Measurements from ENCODE around the gene BBS2.

- no peak for TF ChIP-seq CTCF (IDR thresholded peaks at IDR 0.05; ENCODE audit: borderline replicate concordance, extremely low read depth, low read length, poor library complexity, severe bottlenecking)
- no peak for TF ChIP-seq EZH2 (IDR thresholded peaks at IDR 0.05; ENCODE audit: borderline replicate concordance, low read depth, low read length, severe bottlenecking)
Measured at GRCh38 chr16:56505181-56505580, 14.6 kb downstream of the BBS2 start.

Data from DND-41 (cell line).